Measurements from ENCODE around the gene UBAP1. TPM values are rescaled to one million over a fixed set of nuclear protein-coding genes. Genes with fewer than 3 reads are reported as not detected.
"Not testable (repeated sequence)": the region's sequence is repeated elsewhere in the genome, so short reads cannot be mapped to it uniquely, and the experiment has no call there.

The UBAP1 gene
- total and polyA plus RNA-seq, 2 donors (not counting 1 experiment from before 2014, with no cell fraction given), result 20.4 to 27.0 TPM

DNA sequence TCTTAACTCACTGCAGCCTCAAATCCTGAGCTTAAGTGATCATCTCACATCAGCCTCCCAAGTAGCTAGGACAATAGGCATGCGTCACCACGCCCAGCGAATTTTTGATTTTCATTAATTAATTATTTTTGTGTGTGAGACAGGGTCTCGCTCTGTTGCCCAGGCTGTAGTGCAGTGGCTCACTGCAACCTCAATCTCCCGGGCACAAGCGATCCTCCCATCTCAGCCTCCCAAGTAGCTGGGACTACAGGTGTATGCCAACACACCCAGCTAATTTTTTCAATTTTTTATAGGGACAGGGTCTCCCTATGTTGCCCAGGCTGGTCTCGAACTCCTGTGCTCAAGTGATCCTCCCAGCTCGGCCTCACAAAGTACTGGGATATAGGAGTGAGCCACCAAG, 41.4 kb downstream of the UBAP1 start:
- DNase-seq (no peak), ATAC-seq (ENCODE audit: low read depth) (no peak)
- Histone ChIP-seq H3K36me3 (replicated peaks in 1 of 2; ENCODE audit: control extremely low read depth in 1 of 2, control insufficient read depth in 1 of 2, extremely low read depth in 1 of 2, insufficient read depth in 2 of 2, low read length in 1 of 2) (peaks cover 0 to 8% of the 10 kb centered on the region in 2 experiments), H3K4me3 (ENCODE audit: control extremely low read depth in 1 of 5, extremely low read depth in 1 of 5, insufficient read depth in 1 of 5, low read depth in 2 of 5, low read length in 4 of 5) (no peak overlapping the region), H3K4me1 (ENCODE audit: control insufficient read depth in 2 of 2, insufficient read depth in 2 of 2, low read length in 2 of 2) (no peaks in the 10 kb centered on the region), H3K79me2 (ENCODE audit: control insufficient read depth, insufficient read depth, low read length) (peaks cover 70% of the 10 kb centered on the region), H3K4me2 (replicated peaks; ENCODE audit: low read depth, low read length, poor library complexity, severe bottlenecking) (no peak overlapping the region), H2AFZ (ENCODE audit: insufficient read depth, low read depth, low read length, poor library complexity, severe bottlenecking) (no peak overlapping the region), H3K9me3 (ENCODE audit: control extremely low read depth in 1 of 3, control insufficient read depth in 2 of 3, insufficient read depth in 1 of 3, low read length in 2 of 3) (no peaks in the 10 kb centered on the region), H4K20me1 (ENCODE audit: control insufficient read depth, insufficient read depth, low read length, poor library complexity, severe bottlenecking) (peaks cover 61% of the 10 kb centered on the region), H3K27ac (ENCODE audit: low read length in 2 of 2) (no peak overlapping the region), H3K9ac (ENCODE audit: low read length) (no peak overlapping the region), H3K27me3 (replicated peaks in 1 of 4; ENCODE audit: control extremely low read depth in 1 of 4, control insufficient read depth in 3 of 4, insufficient read depth in 4 of 4, low read length in 3 of 4) (no peaks in the 10 kb centered on the region)
- Mint-ChIP-seq H3K4me3 (no peak overlapping the region), H3K4me1 (no peaks in the 10 kb centered on the region), H3K27ac (no peak overlapping the region), H3K9me3 (ENCODE audit: insufficient read depth) (no peaks in the 10 kb centered on the region), H3K27me3 (no peaks in the 10 kb centered on the region)
- CTCF ChIA-PET, result no interaction called here
- POLR2A ChIA-PET, result no interaction called here
- WGBS (ENCODE audit: insufficient coverage), result 100% methylated on average over 2 of the region's 8 CpGs
- TF ChIP-seq, protein P1, sequence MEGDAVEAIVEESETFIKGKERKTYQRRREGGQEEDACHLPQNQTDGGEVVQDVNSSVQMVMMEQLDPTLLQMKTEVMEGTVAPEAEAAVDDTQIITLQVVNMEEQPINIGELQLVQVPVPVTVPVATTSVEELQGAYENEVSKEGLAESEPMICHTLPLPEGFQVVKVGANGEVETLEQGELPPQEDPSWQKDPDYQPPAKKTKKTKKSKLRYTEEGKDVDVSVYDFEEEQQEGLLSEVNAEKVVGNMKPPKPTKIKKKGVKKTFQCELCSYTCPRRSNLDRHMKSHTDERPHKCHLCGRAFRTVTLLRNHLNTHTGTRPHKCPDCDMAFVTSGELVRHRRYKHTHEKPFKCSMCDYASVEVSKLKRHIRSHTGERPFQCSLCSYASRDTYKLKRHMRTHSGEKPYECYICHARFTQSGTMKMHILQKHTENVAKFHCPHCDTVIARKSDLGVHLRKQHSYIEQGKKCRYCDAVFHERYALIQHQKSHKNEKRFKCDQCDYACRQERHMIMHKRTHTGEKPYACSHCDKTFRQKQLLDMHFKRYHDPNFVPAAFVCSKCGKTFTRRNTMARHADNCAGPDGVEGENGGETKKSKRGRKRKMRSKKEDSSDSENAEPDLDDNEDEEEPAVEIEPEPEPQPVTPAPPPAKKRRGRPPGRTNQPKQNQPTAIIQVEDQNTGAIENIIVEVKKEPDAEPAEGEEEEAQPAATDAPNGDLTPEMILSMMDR (IDR thresholded peaks at IDR 0.05), result no peak
- no peak for TF ChIP-seq EZH2 (IDR thresholded peaks at IDR 0.05; ENCODE audit: borderline replicate concordance, insufficient read depth, low read depth, low read length, poor library complexity, severe bottlenecking)
- intact Hi-C loops (cut with micrococcal nuclease), result no loop called here

DNA sequence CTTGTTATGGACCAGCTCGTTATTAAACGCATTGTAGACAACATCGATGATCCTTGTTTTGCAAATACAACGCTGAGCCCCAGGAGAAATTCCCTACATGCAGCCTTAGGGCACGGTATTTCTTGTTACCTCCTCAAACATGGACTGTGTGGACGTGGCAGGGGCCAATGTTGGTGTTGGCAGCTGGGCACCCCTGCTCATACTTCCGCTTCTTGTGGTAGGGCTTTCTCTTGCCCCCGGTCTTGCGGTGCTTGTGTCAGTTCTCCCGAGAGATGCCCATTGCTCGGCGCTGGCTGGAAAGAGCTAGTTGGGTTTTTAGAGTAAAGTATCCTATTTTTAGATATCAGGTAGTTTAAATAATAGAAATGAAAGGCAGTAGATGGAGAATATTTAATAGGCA, 45.5 kb downstream of the UBAP1 start:
- no peak overlapping the region for H3K9ac ChIP-seq (ENCODE audit: low read length)
- no peaks in the 10 kb centered on the region for H3K9me3 ChIP-seq (ENCODE audit: control extremely low read depth in 1 of 3, control insufficient read depth in 2 of 3, insufficient read depth in 1 of 3, low read length in 2 of 3)
- Mint-ChIP-seq H3K27ac (no peak overlapping the region), H3K27me3 (no peaks in the 10 kb centered on the region), H3K4me1 (no peaks in the 10 kb centered on the region), H3K9me3 (ENCODE audit: insufficient read depth) (no peaks in the 10 kb centered on the region), H3K4me3 (no peak overlapping the region)
- H3K4me3 ChIP-seq (ENCODE audit: control extremely low read depth in 1 of 5, extremely low read depth in 1 of 5, insufficient read depth in 1 of 5, low read depth in 2 of 5, low read length in 4 of 5), result no peak overlapping the region
- H3K36me3 ChIP-seq (replicated peaks in 1 of 2; ENCODE audit: control extremely low read depth in 1 of 2, control insufficient read depth in 1 of 2, extremely low read depth in 1 of 2, insufficient read depth in 2 of 2, low read length in 1 of 2), result peaks cover 1 to 8% of the 10 kb centered on the region in 2 experiments
- H4K20me1 ChIP-seq (ENCODE audit: control insufficient read depth, insufficient read depth, low read length, poor library complexity, severe bottlenecking), result peaks cover 62% of the 10 kb centered on the region
- ATAC-seq (ENCODE audit: low read depth) (no peak), DNase-seq (no peak)
- POLR2A ChIA-PET, result no interaction called here
- H3K27ac ChIP-seq (ENCODE audit: low read length in 2 of 2), result no peak overlapping the region
- H3K4me2 ChIP-seq (replicated peaks; ENCODE audit: low read depth, low read length, poor library complexity, severe bottlenecking), result no peak overlapping the region
- 91% methylated on average over 10 of the region's 12 CpGs for WGBS (ENCODE audit: insufficient coverage)
- TF ChIP-seq, protein P1 (IDR thresholded peaks at IDR 0.05), result no peak
- no peak for TF ChIP-seq EZH2 (IDR thresholded peaks at IDR 0.05; ENCODE audit: borderline replicate concordance, insufficient read depth, low read depth, low read length, poor library complexity, severe bottlenecking)
- no peak overlapping the region for H2AFZ ChIP-seq (ENCODE audit: insufficient read depth, low read depth, low read length, poor library complexity, severe bottlenecking)
- H3K4me1 ChIP-seq (ENCODE audit: control insufficient read depth in 2 of 2, insufficient read depth in 2 of 2, low read length in 2 of 2), result no peaks in the 10 kb centered on the region
- CTCF ChIA-PET, result interaction anchor here (0.9 kb wide), 1 partner anchor 69 kb away, joined by 3 read pairs; no protein-coding TSS in a partner anchor
- intact Hi-C loops (cut with micrococcal nuclease), result no loop called here
- peaks cover 64% of the 10 kb centered on the region for H3K79me2 ChIP-seq (ENCODE audit: control insufficient read depth, insufficient read depth, low read length)
- H3K27me3 ChIP-seq (replicated peaks in 1 of 4; ENCODE audit: control extremely low read depth in 1 of 4, control insufficient read depth in 3 of 4, insufficient read depth in 4 of 4, low read length in 3 of 4), result no peaks in the 10 kb centered on the region

DNA sequence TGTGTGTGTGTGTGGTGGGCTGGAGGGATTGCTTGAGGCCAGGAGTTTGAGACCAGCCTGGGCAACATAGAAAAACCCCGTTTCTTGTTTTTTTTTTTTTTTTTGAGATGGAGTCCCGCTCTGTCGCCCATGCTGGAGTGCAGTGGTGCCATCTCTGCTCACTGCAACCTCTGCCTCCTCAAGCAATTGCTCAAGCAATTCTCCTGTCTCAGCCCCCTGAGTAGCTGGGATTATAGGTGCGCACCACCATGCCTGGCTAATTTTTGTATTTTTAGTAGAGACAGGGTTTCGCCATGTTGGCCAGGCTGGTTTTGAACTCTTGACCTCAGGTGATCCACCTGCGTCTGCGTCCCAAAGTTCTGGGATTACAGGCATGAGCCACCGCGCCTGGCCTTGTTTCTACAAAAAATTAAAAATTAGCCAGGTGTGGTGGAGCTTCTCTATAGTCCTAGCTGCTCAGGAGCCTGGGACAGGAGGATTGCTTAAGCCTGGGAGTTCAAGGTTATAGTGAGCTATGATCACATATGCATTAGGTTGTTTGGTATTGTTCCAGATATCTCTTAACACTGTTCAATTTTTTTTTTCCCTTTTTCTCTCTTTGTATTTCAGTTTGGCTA, 47.4 kb downstream of the UBAP1 start:
- CTCF ChIA-PET; H3K4me1 Mint-ChIP-seq; POLR2A ChIA-PET; H2AFZ ChIP-seq (ENCODE audit: insufficient read depth, low read depth, low read length, poor library complexity, severe bottlenecking); H3K27me3 Mint-ChIP-seq; H3K27ac Mint-ChIP-seq; H3K9me3 Mint-ChIP-seq (ENCODE audit: insufficient read depth); DNase-seq; H3K4me3 ChIP-seq (ENCODE audit: control extremely low read depth in 1 of 5, extremely low read depth in 1 of 5, insufficient read depth in 1 of 5, low read depth in 2 of 5, low read length in 4 of 5); H3K9ac ChIP-seq (ENCODE audit: low read length); intact Hi-C loops (cut with micrococcal nuclease); H3K36me3 ChIP-seq (replicated peaks in 1 of 2; ENCODE audit: control extremely low read depth in 1 of 2, control insufficient read depth in 1 of 2, extremely low read depth in 1 of 2, insufficient read depth in 2 of 2, low read length in 1 of 2); H3K27ac ChIP-seq (ENCODE audit: low read length in 2 of 2); H3K4me3 Mint-ChIP-seq; H3K9me3 ChIP-seq (ENCODE audit: control extremely low read depth in 1 of 3, control insufficient read depth in 2 of 3, insufficient read depth in 1 of 3, low read length in 2 of 3); H3K4me1 ChIP-seq (ENCODE audit: control insufficient read depth in 2 of 2, insufficient read depth in 2 of 2, low read length in 2 of 2); H3K4me2 ChIP-seq (replicated peaks; ENCODE audit: low read depth, low read length, poor library complexity, severe bottlenecking); H3K27me3 ChIP-seq (replicated peaks in 1 of 4; ENCODE audit: control extremely low read depth in 1 of 4, control insufficient read depth in 3 of 4, insufficient read depth in 4 of 4, low read length in 3 of 4); ATAC-seq (ENCODE audit: low read depth): not testable (repeated sequence)
- 92% methylated on average over 3 of the region's 9 CpGs for WGBS (ENCODE audit: insufficient coverage)
- peaks cover 62% of the 10 kb centered on the region for H4K20me1 ChIP-seq (ENCODE audit: control insufficient read depth, insufficient read depth, low read length, poor library complexity, severe bottlenecking)
- H3K79me2 ChIP-seq (ENCODE audit: control insufficient read depth, insufficient read depth, low read length), result peaks cover 57% of the 10 kb centered on the region

All from B cell (primary cell).